Upper lobe of left lung (tissue), 4 donors: ENCODE measurements around the gene CDK12.

Experiments used
- CTCF ChIP-seq, 6 experiments: fragments of 450-650 bp in 4 of 6; fragments of 200-600 bp in 2 of 6; sonication (generic) in 2 of 6; IDR thresholded peaks; one replicate each; pipeline ENCODE4 v1.5.1; 2016 to 2019; ENCODE audit warnings: antibody characterized with exemption in 6 of 6
- EP300 ChIP-seq, 4 donors: sonication (generic); formaldehyde crosslinking; IDR thresholded peaks; one replicate each; pipeline ENCODE4 v1.5.1; 2017; ENCODE audit warnings: antibody characterized with exemption in 4 of 4, control low read depth in 2 of 4
- POLR2A ChIP-seq, 4 donors: fragments of 450-650 bp; IDR thresholded peaks; one replicate each; pipeline ENCODE4 v1.5.1; 2016 to 2017; ENCODE audit warnings: antibody characterized with exemption in 4 of 4, mild to moderate bottlenecking in 2 of 4
- POLR2AphosphoS5 ChIP-seq, 2 donors: sonication (generic); formaldehyde crosslinking; IDR thresholded peaks; one replicate each; pipeline ENCODE4 v1.5.1; 2017; ENCODE audit warnings: antibody characterized with exemption in 2 of 2

GRCh38 chr17:39576187-39576586, 114.9 kb downstream of the CDK12 start:
- TF ChIP-seq CTCF (IDR thresholded peaks at IDR 0.05) (peak in 2 of 6 experiments; percentile 18 to 24), POLR2AphosphoS5 (IDR thresholded peaks at IDR 0.05) (no peak), POLR2A (IDR thresholded peaks at IDR 0.05) (no peak), EP300 (IDR thresholded peaks at IDR 0.05) (no peak)
